Body of pancreas (tissue), 4 donors: ENCODE results near the gene SNPH. TPM values are rescaled to one million over a fixed set of nuclear protein-coding genes. Genes with fewer than 3 reads are reported as not detected.
A peak's percentile ranks its signal among the peaks of the same experiment; 100 is the strongest.

Experiments
- ATAC-seq: fragments of 150-250 bp; one replicate; pipeline ENCODE4 v1.9.1; 2016
- DNase-seq, 4 donors: peaks; one replicate each; pipeline ENCODE4 v3.0.0-alpha.2; 2019
- H3K27ac ChIP-seq, 4 donors: fragments of 200-600 bp; sonication (generic); 1 replicate in 3 of 4; 2 replicates in 1 of 4; pipeline versions ENCODE4 v1.5.1 to v1.6.1; 2016 to 2019; ENCODE audit warnings: mild to moderate bottlenecking in 1 of 4, mixed read lengths in 1 of 4, moderate library complexity in 1 of 4
- H3K27me3 ChIP-seq, 2 donors: fragments of 200-600 bp; sonication (generic); one replicate each; pipeline ENCODE4 v1.6.0; 2016; ENCODE audit warnings: mild to moderate bottlenecking in 1 of 2
- H3K36me3 ChIP-seq, 2 donors: fragments of 200-600 bp; sonication (generic); replicated peaks in 1 of 2; 2 replicates each; pipeline ENCODE4 v1.5.1; 2016; ENCODE audit warnings: low read depth in 2 of 2; ENCODE audit not compliant: insufficient read depth in 1 of 2
- H3K4me1 ChIP-seq: fragments of 200-600 bp; sonication (generic); one replicate; pipeline ENCODE4 v1.6.0; 2016
- H3K4me3 ChIP-seq, 2 donors: fragments of 200-600 bp; sonication (generic); 1 replicate in 1 of 2; 2 replicates in 1 of 2; pipeline ENCODE4 v1.5.1; 2016 to 2019
- H3K9me3 ChIP-seq, 3 donors: fragments of 200-600 bp; sonication (generic); 1 replicate in 2 of 3; 2 replicates in 1 of 3; pipeline ENCODE4 v1.5.1; 2016
- CTCF ChIP-seq, 7 experiments: fragments of 450-650 bp in 4 of 7; fragments of 200-600 bp in 3 of 7; sonication (generic) in 3 of 7; IDR thresholded peaks; one replicate each; pipeline ENCODE4 v1.5.1; 2016 to 2019; ENCODE audit warnings: antibody characterized with exemption in 7 of 7
- POLR2A ChIP-seq, 3 donors: fragments of 450-650 bp; IDR thresholded peaks; one replicate each; pipeline ENCODE4 v1.6.1; 2016; ENCODE audit warnings: antibody characterized with exemption in 3 of 3, mild to moderate bottlenecking in 2 of 3
- WGBS, 2 donors: methylation state at CpG; one replicate each; pipeline ENCODE4 v1.1.5; 2017; 5-methylcytosine and 5-hydroxymethylcytosine counted together
- intact Hi-C: fragments of 100-400 bp; cut with DNase I; formaldehyde crosslinking; loops from one replicate; pipeline ENCODE4 v1.15.1; 2023
- total RNA-seq, 2 donors: library from RNA; depleted of rRNA; stranded (reverse); fragments of >200 nt; gene quantifications; one replicate each; pipeline ENCODE4 v1.1.0, GENCODE V29; 2016

SNPH gene
- total RNA-seq, 2 donors from 2014 or later, result 3.3 to 3.4 TPM

- Histone ChIP-seq H3K4me1 (peaks cover 15% of the 10 kb centered on the region), H3K27me3 (no peaks in the 10 kb centered on the region), H3K9me3 (no peaks in the 10 kb centered on the region), H3K27ac (no peak overlapping the region), H3K4me3 (no peak overlapping the region), H3K36me3 (no peaks in the 10 kb centered on the region)
- DNase-seq (no peak), ATAC-seq (no peak)
- intact Hi-C loops, result no loop called here
- WGBS, 2 donors, result 63 to 65% methylated on average over 5 to 6 of the region's 6 CpGs
- TF ChIP-seq CTCF (IDR thresholded peaks at IDR 0.05) (no peak), POLR2A (IDR thresholded peaks at IDR 0.05) (no peak)
Observed at GRCh38 chr20:1280195-1281102, 14.4 kb downstream of the SNPH start.

- TF ChIP-seq POLR2A (IDR thresholded peaks at IDR 0.05), result no peak
- TF ChIP-seq CTCF (IDR thresholded peaks at IDR 0.05), result no peak
- WGBS, 2 donors, result 10 to 24% methylated on average over 7 of the region's 7 CpGs
- Histone ChIP-seq H3K4me3 (no peak overlapping the region), H3K27me3 (no peaks in the 10 kb centered on the region), H3K27ac (peak overlapping the region in 1 of 4 donors; percentile 35), H3K36me3 (no peaks in the 10 kb centered on the region), H3K9me3 (no peaks in the 10 kb centered on the region), H3K4me1 (peaks cover 15% of the 10 kb centered on the region)
- ATAC-seq (peak; percentile 73), DNase-seq (peak in 2 of 4 donors; percentile 36 to 45)
- intact Hi-C loops, result no loop called here
Observed at GRCh38 chr20:1281279-1282057, 15.4 kb downstream of the SNPH start.

GRCh38 chr20:1282966-1283365 is 16.9 kb downstream of the SNPH start:
- no peak overlapping the region for H3K4me3 ChIP-seq
- 54 to 71% methylated on average over 3 of the region's 3 CpGs for WGBS, 2 donors
- DNase-seq, result no peak
- H3K36me3 ChIP-seq, result no peaks in the 10 kb centered on the region
- ATAC-seq, result no peak
- H3K27ac ChIP-seq, result no peak overlapping the region
- no peaks in the 10 kb centered on the region for H3K9me3 ChIP-seq
- no peak for TF ChIP-seq POLR2A (IDR thresholded peaks at IDR 0.05)
- no peak for TF ChIP-seq CTCF (IDR thresholded peaks at IDR 0.05)
- no peaks in the 10 kb centered on the region for H3K27me3 ChIP-seq
- H3K4me1 ChIP-seq, result peaks cover 15% of the 10 kb centered on the region
- intact Hi-C loops, result no loop called here

GRCh38 chr20:1283522-1284510 is 17.7 kb downstream of the SNPH start:
- no peaks in the 10 kb centered on the region for H3K9me3 ChIP-seq
- WGBS, 2 donors, result 79 to 82% methylated on average over 8 to 9 of the region's 9 CpGs
- no peak overlapping the region for H3K4me3 ChIP-seq
- DNase-seq, result no peak
- no peak overlapping the region for H3K27ac ChIP-seq
- TF ChIP-seq POLR2A (IDR thresholded peaks at IDR 0.05) (no peak), CTCF (IDR thresholded peaks at IDR 0.05) (no peak)
- intact Hi-C loops, result no loop called here
- H3K27me3 ChIP-seq, result no peaks in the 10 kb centered on the region
- no peak for ATAC-seq
- H3K36me3 ChIP-seq, result no peaks in the 10 kb centered on the region
- peaks cover 15% of the 10 kb centered on the region for H3K4me1 ChIP-seq
